GM12872 (cell line): Measurements from ENCODE around the gene HACD2.

ENCODE experiments used
- TF ChIP-seq, protein P1 (sequence below): IDR thresholded peaks from 3 replicates; pipeline ENCODE4 v1.5.1; 2011; ENCODE audit warnings: low read depth, mild to moderate bottlenecking, low read length, moderate library complexity; ENCODE audit not compliant: insufficient read depth

HACD2 gene, protein sequence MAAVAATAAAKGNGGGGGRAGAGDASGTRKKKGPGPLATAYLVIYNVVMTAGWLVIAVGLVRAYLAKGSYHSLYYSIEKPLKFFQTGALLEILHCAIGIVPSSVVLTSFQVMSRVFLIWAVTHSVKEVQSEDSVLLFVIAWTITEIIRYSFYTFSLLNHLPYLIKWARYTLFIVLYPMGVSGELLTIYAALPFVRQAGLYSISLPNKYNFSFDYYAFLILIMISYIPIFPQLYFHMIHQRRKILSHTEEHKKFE

DNA sequence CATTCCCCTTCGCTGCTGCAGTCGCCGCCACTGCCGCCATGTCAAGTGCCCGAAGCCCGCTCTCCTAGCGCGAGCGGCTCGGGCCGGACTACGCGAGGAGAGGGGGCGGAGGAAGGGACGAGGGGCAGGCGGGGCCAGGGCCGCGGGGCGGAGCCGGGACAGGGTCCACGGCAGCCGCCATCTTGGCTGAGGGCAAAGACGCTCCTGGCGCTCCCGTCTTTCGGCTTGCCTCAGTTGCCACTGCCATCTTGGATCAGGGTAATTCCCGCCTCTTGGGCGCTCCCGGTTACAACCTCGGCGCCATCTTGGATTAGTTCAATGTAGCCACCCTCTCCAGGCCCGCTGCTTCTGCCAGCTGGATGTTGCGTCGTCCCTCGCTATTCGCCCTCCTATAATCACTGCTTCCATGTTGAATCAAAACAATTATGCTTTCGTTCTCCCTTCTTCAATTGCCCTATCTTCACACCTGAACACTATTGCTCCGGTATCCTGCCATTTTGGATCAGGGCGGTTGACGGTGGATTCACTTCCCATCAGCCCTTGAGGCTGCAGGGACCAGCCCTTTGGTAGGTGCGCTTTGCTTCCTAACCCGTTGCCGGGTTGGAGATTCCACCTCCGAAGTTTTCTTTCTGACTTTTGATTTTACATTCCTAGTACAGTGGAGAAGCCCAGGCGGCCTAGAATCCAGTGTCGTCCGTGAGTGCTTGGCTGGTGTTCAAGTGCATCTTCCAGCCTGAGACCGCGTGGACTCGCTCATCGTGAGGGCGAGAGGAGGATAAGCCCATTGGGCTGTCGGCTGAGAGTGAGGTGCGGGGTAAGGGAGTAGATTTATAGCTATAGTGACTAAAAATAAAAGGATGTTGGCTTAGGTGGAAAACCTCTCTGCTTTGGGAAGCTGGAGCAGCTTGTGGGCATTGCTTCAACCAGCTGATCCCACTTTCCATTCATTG lies at the start of gene HACD2:
Gene HACD2 (minus strand): TSS at position 66 of the 950 bp plus-strand sequence. CDS start 26 bp downstream, at position 40.
- TF ChIP-seq, protein P1, sequence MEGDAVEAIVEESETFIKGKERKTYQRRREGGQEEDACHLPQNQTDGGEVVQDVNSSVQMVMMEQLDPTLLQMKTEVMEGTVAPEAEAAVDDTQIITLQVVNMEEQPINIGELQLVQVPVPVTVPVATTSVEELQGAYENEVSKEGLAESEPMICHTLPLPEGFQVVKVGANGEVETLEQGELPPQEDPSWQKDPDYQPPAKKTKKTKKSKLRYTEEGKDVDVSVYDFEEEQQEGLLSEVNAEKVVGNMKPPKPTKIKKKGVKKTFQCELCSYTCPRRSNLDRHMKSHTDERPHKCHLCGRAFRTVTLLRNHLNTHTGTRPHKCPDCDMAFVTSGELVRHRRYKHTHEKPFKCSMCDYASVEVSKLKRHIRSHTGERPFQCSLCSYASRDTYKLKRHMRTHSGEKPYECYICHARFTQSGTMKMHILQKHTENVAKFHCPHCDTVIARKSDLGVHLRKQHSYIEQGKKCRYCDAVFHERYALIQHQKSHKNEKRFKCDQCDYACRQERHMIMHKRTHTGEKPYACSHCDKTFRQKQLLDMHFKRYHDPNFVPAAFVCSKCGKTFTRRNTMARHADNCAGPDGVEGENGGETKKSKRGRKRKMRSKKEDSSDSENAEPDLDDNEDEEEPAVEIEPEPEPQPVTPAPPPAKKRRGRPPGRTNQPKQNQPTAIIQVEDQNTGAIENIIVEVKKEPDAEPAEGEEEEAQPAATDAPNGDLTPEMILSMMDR = no peak

- TF ChIP-seq, protein P1 = no peak
Measured at GRCh38 chr3:123634149-123635051, 49.5 kb upstream of the HACD2 start.

DNA sequence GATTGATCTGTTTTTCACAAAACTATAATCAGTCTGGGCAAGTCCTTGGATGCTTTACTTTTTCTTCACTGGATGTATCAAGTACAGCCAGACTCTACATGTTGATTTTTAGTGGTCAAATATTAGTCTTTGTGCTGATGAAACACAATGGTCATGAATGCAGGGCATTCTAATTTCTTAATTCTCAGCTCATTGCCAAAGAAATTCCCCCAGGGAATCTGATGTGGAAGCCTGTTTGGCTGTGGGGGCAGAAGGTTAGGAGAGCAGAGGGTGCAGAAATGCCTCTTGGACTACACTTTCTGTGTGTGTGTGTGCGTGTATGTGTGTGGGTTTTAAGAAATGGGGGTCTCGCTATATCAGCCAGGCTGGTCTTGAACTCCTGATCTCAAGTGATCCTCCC lies 48.7 kb upstream of the HACD2 start:
- TF ChIP-seq, protein P1 = no peak

- TF ChIP-seq, protein P1 = no peak
Measured at GRCh38 chr3:123632161-123632655, 47.4 kb upstream of the HACD2 start.

DNA sequence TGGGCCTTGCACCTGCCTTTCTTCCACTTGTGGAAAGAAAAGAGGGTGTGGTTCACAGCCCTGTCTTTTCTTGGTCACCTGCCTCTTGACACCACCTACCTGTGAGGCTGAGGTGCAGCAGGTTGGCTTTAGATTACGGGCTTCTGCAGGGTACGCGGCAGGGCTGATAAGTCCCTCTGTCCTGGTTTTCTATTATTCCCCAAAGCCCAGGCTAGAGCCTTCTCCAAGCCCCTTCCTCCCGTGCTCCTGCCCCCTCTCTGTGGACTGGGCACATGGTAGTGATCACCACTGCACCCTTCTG lies 44.8 kb upstream of the HACD2 start:
- TF ChIP-seq, protein P1 = 0 out of 3 replicates have a peak, but pooled peaks have one; percentile 9

- TF ChIP-seq, protein P1 = no peak
Measured at GRCh38 chr3:123628996-123629746, 44.3 kb upstream of the HACD2 start.
